Ovary (tissue), 3 donors: ENCODE results near the gene SULT2B1.

ENCODE experiments used
- POLR2A ChIP-seq: fragments of 450-650 bp; IDR thresholded peaks from one replicate; pipeline ENCODE4 v1.6.1; 2017; ENCODE audit warnings: antibody characterized with exemption, mild to moderate bottlenecking, moderate library complexity
- TF ChIP-seq, protein P1 (sequence below), 3 donors: fragments of 450-650 bp in 2 of 3; fragments of 200-600 bp in 1 of 3; IDR thresholded peaks; one replicate each; pipeline versions ENCODE4 v1.5.1 to v1.8.0; 2016 to 2022; ENCODE audit warnings: antibody characterized with exemption in 3 of 3, mild to moderate bottlenecking in 1 of 3
- donor health status: DM: no; HTN: no; CAD: no.

DNA sequence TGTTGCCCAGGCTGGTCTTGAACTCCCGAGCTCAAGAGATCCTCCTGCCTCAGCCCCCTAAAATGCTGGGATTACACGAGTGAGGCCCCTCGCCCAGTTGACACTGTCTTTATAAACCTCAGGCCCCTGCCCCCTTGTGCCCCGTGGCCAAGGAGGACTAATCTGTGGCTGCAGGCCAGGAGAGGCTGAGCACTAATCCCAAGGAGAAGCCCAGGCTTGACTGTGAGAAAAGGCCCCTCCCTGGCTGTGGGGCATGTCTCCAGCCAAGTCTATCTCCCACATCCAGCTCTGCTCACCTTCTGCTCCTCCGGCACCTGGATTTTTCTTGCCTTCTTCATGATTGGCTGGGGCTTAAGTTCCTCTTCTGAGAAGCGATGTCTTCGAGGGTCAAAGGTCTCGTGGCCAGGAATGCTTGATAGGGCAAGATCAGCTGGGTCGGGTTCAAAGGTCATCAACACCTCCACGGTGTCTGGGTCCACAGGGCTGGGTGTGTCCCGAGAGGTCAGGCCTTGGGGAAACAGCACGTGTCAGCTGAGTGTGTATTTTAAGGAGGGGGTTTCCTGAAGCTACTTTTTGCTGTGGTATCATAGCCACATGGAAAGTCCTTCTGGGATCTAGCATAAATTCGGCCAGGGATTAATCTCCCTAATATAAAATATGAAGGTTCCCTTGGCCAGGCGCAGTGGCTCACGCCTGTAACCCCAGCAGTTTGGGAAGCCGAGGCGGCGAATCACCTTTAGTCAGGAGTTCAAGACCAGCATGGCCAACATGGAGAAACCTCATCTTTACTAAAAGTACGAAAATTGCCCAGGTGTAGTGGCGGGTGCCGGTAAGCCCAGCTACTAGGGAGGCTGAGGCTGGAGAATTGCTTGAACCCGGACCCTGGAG lies 81.4 kb downstream of the SULT2B1 start:
- TF ChIP-seq, protein P1, sequence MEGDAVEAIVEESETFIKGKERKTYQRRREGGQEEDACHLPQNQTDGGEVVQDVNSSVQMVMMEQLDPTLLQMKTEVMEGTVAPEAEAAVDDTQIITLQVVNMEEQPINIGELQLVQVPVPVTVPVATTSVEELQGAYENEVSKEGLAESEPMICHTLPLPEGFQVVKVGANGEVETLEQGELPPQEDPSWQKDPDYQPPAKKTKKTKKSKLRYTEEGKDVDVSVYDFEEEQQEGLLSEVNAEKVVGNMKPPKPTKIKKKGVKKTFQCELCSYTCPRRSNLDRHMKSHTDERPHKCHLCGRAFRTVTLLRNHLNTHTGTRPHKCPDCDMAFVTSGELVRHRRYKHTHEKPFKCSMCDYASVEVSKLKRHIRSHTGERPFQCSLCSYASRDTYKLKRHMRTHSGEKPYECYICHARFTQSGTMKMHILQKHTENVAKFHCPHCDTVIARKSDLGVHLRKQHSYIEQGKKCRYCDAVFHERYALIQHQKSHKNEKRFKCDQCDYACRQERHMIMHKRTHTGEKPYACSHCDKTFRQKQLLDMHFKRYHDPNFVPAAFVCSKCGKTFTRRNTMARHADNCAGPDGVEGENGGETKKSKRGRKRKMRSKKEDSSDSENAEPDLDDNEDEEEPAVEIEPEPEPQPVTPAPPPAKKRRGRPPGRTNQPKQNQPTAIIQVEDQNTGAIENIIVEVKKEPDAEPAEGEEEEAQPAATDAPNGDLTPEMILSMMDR (IDR thresholded peaks at IDR 0.05): no peak
- no peak for TF ChIP-seq POLR2A
